A549 treated with AZD2906 at 1 μM for 4 hours (cell line): ENCODE results near the gene NUCKS1. TPM values are rescaled to one million over a fixed set of nuclear protein-coding genes. Genes with fewer than 3 reads are reported as not detected.

Experiments
- total RNA-seq: library from RNA; stranded (reverse); fragments of 200-300 nt; extraction: Qiagen RNA extraction; gene quantifications from 5 replicates; pipeline ENCODE4 v1.2.3, GENCODE V29; 2022

The NUCKS1 gene
- 88.2 to 130 TPM (median 104 TPM) in 5 replicates for total RNA-seq

GRCh38 chr1:205750138-205751035, at the start of gene NUCKS1:
Gene NUCKS1 (minus strand): TSS chr1:205750182. CDS start chr1:205749973, 209 bp downstream.

GRCh38 chr1:205775015-205775716, 25.2 kb upstream of the NUCKS1 start, which contains the start of gene RAB29:
Gene RAB29 (minus strand): TSS chr1:205775482. CDS start chr1:205774956, 526 bp downstream.

GRCh38 chr1:205680073-205680851, 69.7 kb downstream of the NUCKS1 start, which contains the start of gene SLC45A3:
Gene SLC45A3 (minus strand): TSS chr1:205680509. CDS start chr1:205664656, 15,853 bp downstream.

Other genes starting within 250 kb of the NUCKS1 start
- 0.76 to 1.2 TPM (median 1.00 TPM) in 5 replicates for gene CDK18, start 245.5 kb downstream of the NUCKS1 start, total RNA-seq
- 6.0 to 7.1 TPM (median 6.7 TPM) in 5 replicates for gene ELK4, start 118.2 kb downstream of the NUCKS1 start, total RNA-seq
- gene SLC45A3, start 69.7 kb downstream of the NUCKS1 start, total RNA-seq, result 4.2 to 5.2 TPM (median 5.1 TPM) in 5 replicates
- gene RAB29, start 25.3 kb upstream of the NUCKS1 start, total RNA-seq, result 9.9 to 12.6 TPM (median 11.0 TPM) in 5 replicates
- 19.0 to 27.2 TPM (median 19.7 TPM) in 5 replicates for gene SLC41A1, start 63.0 kb upstream of the NUCKS1 start, total RNA-seq
- not detected in 5 replicates for gene PM20D1, start 100.0 kb upstream of the NUCKS1 start, total RNA-seq
- gene SLC26A9, start 193.3 kb upstream of the NUCKS1 start, total RNA-seq, result 0.08 to 0.16 TPM (median 0.14 TPM) in 5 replicates